IPS-20b (cell line): Measurements from ENCODE around the gene IGIP.

ENCODE experiments used
- H3K27ac ChIP-seq: one replicate; pipeline ENCODE4 v1.5.1; 2013; ENCODE audit warnings: low read length
- H3K27me3 ChIP-seq: 2 replicates; pipeline ENCODE4 v1.6.1; 2013; ENCODE audit warnings: mild to moderate bottlenecking, low read length, inconsistent platforms; ENCODE audit not compliant: insufficient read depth
- H3K36me3 ChIP-seq: 2 replicates; pipeline ENCODE4 v1.6.1; 2013; ENCODE audit warnings: low read depth, mild to moderate bottlenecking, inconsistent platforms, low read length, moderate library complexity; ENCODE audit not compliant: insufficient read depth
- H3K4me1 ChIP-seq: 2 replicates; pipeline ENCODE4 v1.6.1; 2013; ENCODE audit warnings: mild to moderate bottlenecking, control low read depth, inconsistent platforms, low read length, moderate library complexity; ENCODE audit not compliant: insufficient read depth
- H3K4me3 ChIP-seq: 2 replicates; pipeline ENCODE4 v1.5.1; 2013; ENCODE audit warnings: mild to moderate bottlenecking, low read length, inconsistent platforms
- H3K9ac ChIP-seq: 2 replicates; pipeline ENCODE4 v1.6.1; 2013; ENCODE audit warnings: low read depth, mild to moderate bottlenecking, inconsistent platforms, low read length, moderate library complexity
- H3K9me3 ChIP-seq: 2 replicates; pipeline ENCODE4 v1.6.1; 2013; ENCODE audit warnings: mild to moderate bottlenecking, low read depth, low read length, inconsistent platforms; ENCODE audit not compliant: insufficient read depth

IGIP gene

DNA sequence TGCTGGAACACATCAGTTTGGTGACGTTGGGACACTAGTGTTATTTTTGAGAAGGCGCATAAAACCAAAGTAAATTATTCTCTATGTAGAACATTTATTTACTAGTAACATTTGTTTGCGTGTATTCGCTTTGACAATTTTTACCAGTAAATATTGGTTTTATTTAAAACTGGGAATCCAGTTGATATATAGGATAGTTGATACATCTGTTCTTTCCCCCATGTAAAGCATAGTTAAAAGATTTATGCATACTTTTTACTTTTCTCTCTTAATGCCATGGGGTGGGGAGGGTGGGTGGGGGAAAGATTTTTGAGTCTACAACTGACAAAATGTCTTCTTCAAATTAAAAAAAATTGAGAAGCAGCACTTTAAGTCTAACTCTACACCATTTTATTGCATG is at the start of gene IGIP:
IGIP (plus strand) TSS at position 301 of the 400 bp plus-strand sequence. CDS start 2,540 bp downstream, outside the sequence.
- Histone ChIP-seq H3K27ac (no peak within 1 kb of the TSS), H3K9ac (no peak within 1 kb of the TSS), H3K4me3 (no peak within 1 kb of the TSS), H3K9me3 (no peaks in the 10 kb centered on the region), H3K27me3 (no peaks in the 10 kb centered on the region), H3K36me3 (no peaks in the 10 kb centered on the region), H3K4me1 (no peaks in the 10 kb centered on the region)

DNA sequence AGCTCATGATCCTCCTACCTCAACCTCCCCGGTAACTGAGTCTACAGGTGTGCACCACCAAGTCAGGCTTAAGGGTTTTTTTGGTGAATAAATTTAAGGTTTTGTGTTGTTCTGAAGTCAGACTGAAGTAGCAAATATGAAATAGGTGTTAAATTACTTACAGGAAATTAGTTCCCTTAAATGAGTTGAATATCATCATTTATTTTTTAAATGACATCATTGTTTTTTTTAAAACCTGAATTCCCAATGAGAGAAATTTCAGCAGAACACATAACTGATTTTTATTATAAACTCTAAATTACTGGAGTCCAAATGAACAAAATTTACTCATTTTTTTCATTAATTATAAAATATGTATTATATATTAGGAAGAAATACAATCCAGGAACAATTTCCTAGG is 49.6 kb upstream of the IGIP start:
- H3K9ac ChIP-seq, result no peak overlapping the region
- H3K27ac ChIP-seq, result no peak overlapping the region
- H3K9me3 ChIP-seq, result no peaks in the 10 kb centered on the region
- H3K27me3 ChIP-seq, result peaks cover 18% of the 10 kb centered on the region
- no peak overlapping the region for H3K4me3 ChIP-seq
- H3K4me1 ChIP-seq, result no peaks in the 10 kb centered on the region
- H3K36me3 ChIP-seq, result no peaks in the 10 kb centered on the region

GRCh38 chr5:140076788-140077187 is 48.9 kb upstream of the IGIP start:
- Histone ChIP-seq H3K27ac (no peak overlapping the region), H3K9me3 (no peaks in the 10 kb centered on the region), H3K27me3 (peaks cover 15% of the 10 kb centered on the region)

DNA sequence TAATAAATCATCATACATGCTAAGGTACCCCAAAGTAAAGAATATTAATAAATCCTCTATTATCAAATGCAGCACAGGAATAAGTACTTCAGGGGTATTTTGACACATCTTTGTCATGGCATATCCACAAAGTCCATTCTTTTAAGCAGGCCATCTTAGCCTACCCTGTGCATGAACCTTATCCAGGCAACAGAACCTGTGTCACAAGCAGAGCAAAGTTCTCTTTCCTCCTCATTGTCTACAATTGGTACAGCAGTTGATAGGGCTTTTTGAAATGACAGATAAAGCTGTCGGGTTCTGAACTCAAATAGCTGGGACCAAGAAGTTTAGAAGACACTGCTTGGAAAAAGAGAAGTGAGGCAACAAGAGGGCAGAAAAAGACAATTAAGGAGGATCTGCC is 42.6 kb upstream of the IGIP start:
- no peaks in the 10 kb centered on the region for H3K4me1 ChIP-seq
- H3K27ac ChIP-seq, result no peak overlapping the region
- H3K4me3 ChIP-seq, result no peak overlapping the region
- no peak overlapping the region for H3K9ac ChIP-seq
- no peaks in the 10 kb centered on the region for H3K36me3 ChIP-seq
- H3K27me3 ChIP-seq, result peaks cover 23% of the 10 kb centered on the region; the same call in 1 of the 2 replicates
- H3K9me3 ChIP-seq, result no peaks in the 10 kb centered on the region

More at GRCh38 chr5:140076788-140077187, 48.9 kb upstream of the IGIP start:
- Histone ChIP-seq H3K4me1 (no peaks in the 10 kb centered on the region), H3K36me3 (no peaks in the 10 kb centered on the region), H3K4me3 (no peak overlapping the region), H3K9ac (no peak overlapping the region)

GRCh38 chr5:140083650-140084049 is 42.1 kb upstream of the IGIP start:
- Histone ChIP-seq H3K9ac (no peak overlapping the region), H3K4me3 (no peak overlapping the region)

DNA sequence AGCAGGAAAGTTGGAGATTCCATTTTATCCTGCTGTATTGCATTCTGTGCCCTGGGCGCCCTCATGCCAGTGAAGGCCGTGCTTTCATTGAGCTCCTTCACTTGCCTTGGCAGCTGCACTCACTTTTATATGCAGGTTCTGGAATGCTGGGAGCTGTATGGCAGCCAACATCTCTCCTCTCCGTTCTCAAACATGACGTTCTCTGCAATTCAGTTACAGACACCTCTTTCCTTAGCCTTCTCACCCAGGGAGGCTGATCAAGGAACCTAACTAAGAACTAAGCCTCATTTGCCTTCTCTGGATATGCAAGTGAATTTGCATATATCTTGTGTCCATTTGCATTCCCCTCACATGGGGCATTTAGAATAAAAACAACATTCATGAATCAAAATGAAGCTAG is 41.2 kb upstream of the IGIP start:
- peaks cover 23% of the 10 kb centered on the region; the same call in 1 of the 2 replicates for H3K27me3 ChIP-seq
- no peak overlapping the region for H3K27ac ChIP-seq
- H3K4me3 ChIP-seq, result no peak overlapping the region
- no peak overlapping the region for H3K9ac ChIP-seq
- H3K36me3 ChIP-seq, result no peaks in the 10 kb centered on the region
- no peaks in the 10 kb centered on the region for H3K4me1 ChIP-seq
- no peaks in the 10 kb centered on the region for H3K9me3 ChIP-seq

More at GRCh38 chr5:140083650-140084049, 42.1 kb upstream of the IGIP start:
- H3K36me3 ChIP-seq, result no peaks in the 10 kb centered on the region
- no peaks in the 10 kb centered on the region for H3K4me1 ChIP-seq
- H3K27ac ChIP-seq, result no peak overlapping the region
- H3K9me3 ChIP-seq, result no peaks in the 10 kb centered on the region
- H3K27me3 ChIP-seq, result peaks cover 23% of the 10 kb centered on the region; the same call in 1 of the 2 replicates

GRCh38 chr5:140090251-140090650 is 35.5 kb upstream of the IGIP start:
- H3K27me3 ChIP-seq, result peaks cover 15% of the 10 kb centered on the region; the same call in 1 of the 2 replicates
- no peak overlapping the region for H3K4me3 ChIP-seq
- no peak overlapping the region for H3K27ac ChIP-seq
- H3K36me3 ChIP-seq, result no peaks in the 10 kb centered on the region
- no peaks in the 10 kb centered on the region for H3K4me1 ChIP-seq
- no peak overlapping the region for H3K9ac ChIP-seq
- H3K9me3 ChIP-seq, result no peaks in the 10 kb centered on the region

- H3K27me3 ChIP-seq, result peaks cover 15% of the 10 kb centered on the region; the same call in 1 of the 2 replicates
- no peaks in the 10 kb centered on the region for H3K9me3 ChIP-seq
- no peak overlapping the region for H3K4me3 ChIP-seq
- H3K4me1 ChIP-seq, result no peaks in the 10 kb centered on the region
- H3K27ac ChIP-seq, result no peak overlapping the region
- H3K36me3 ChIP-seq, result no peaks in the 10 kb centered on the region
- no peak overlapping the region for H3K9ac ChIP-seq
Observed at GRCh38 chr5:140093179-140093578, 32.6 kb upstream of the IGIP start.

DNA sequence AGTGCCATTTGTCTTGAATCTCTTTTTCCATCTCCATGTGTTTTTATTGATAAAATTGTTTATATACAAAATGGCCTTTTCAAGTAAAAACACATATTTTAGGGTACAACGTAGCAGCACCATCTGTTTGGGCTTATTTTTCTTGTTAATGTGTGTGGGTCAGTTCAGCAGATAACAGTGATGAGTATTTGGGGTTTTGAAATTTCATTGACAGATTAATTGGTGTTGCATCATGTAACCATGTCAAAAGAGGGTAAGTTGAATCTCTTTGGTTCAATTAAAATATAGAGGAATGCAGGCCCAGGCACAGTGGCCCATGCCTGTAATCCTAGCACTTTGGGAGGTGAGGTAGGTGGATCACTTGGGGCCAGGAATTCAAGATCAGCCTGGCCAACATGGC is 31.9 kb upstream of the IGIP start:
- no peaks in the 10 kb centered on the region for H3K4me1 ChIP-seq
- no peak overlapping the region for H3K4me3 ChIP-seq
- H3K9me3 ChIP-seq, result no peaks in the 10 kb centered on the region
- no peak overlapping the region for H3K9ac ChIP-seq
- H3K36me3 ChIP-seq, result no peaks in the 10 kb centered on the region
- H3K27ac ChIP-seq, result no peak overlapping the region
- H3K27me3 ChIP-seq, result peaks cover 15% of the 10 kb centered on the region; the same call in 1 of the 2 replicates

DNA sequence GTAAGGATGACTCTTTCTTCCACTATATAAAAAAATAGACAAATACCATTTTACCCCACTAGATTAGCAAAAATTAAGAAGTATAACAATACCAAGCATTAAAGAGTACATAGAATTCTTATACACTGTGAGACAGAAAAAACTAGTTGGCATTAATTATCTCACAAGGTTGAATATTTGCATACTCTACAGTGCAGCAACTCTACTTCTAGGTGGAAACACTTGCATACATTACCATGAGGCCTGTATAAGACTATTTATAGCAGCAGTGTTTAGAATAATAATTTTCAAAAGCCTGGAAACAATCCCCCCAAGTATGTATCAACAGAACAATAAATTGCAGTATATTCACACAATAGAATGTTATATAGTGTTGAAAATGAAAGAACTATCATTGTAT is 30.8 kb upstream of the IGIP start:
- no peak overlapping the region for H3K27ac ChIP-seq
- H3K27me3 ChIP-seq, result peaks cover 15% of the 10 kb centered on the region; the same call in 1 of the 2 replicates
- H3K9me3 ChIP-seq, result no peaks in the 10 kb centered on the region
- no peaks in the 10 kb centered on the region for H3K36me3 ChIP-seq
- H3K4me3 ChIP-seq, result no peak overlapping the region
- H3K9ac ChIP-seq, result no peak overlapping the region
- no peaks in the 10 kb centered on the region for H3K4me1 ChIP-seq

- Histone ChIP-seq H3K9me3 (no peaks in the 10 kb centered on the region), H3K27ac (no peak overlapping the region), H3K4me1 (no peaks in the 10 kb centered on the region), H3K27me3 (peaks cover 49% of the 10 kb centered on the region), H3K9ac (no peak overlapping the region), H3K36me3 (no peaks in the 10 kb centered on the region), H3K4me3 (no peak overlapping the region)
Observed at GRCh38 chr5:140101179-140101578, 24.6 kb upstream of the IGIP start.

GRCh38 chr5:140103154-140103553 is 22.6 kb upstream of the IGIP start:
- Histone ChIP-seq H3K27me3 (peaks cover 61% of the 10 kb centered on the region), H3K9ac (no peak overlapping the region), H3K4me1 (peaks cover 5% of the 10 kb centered on the region), H3K36me3 (no peaks in the 10 kb centered on the region), H3K4me3 (no peak overlapping the region), H3K27ac (no peak overlapping the region), H3K9me3 (no peaks in the 10 kb centered on the region)
